ENCODE data around the gene ABI3. TPM values are rescaled to one million over a fixed set of nuclear protein-coding genes. Genes with fewer than 3 reads are reported as not detected.

The ABI3 gene
- total and polyA plus RNA-seq, 4 donors, result 4.7 to 8.8 (median 5.5) TPM

GRCh38 chr17:49224198-49224996, 13.9 kb downstream of the ABI3 start (continued):
- TF ChIP-seq REST (IDR thresholded peaks at IDR 0.05), result no peak

GRCh38 chr17:49224997-49225337, 14.5 kb downstream of the ABI3 start:
- Histone ChIP-seq H3K9ac (ENCODE audit: low read depth in 1 of 2, low read length in 2 of 2) (no peak overlapping the region), H3K36me3 (ENCODE audit: control insufficient read depth in 4 of 4, insufficient read depth in 3 of 4, low read depth in 1 of 4, low read length in 3 of 4) (no peaks in the 10 kb centered on the region), H3K9me3 (ENCODE audit: control insufficient read depth in 4 of 4, low read length in 3 of 4) (no peaks in the 10 kb centered on the region), H3K27me3 (ENCODE audit: control insufficient read depth in 4 of 4, insufficient read depth in 4 of 4, low read length in 3 of 4) (no peaks in the 10 kb centered on the region), H3K4me1 (ENCODE audit: control insufficient read depth in 4 of 4, insufficient read depth in 4 of 4, low read length in 3 of 4) (peaks cover 0 to 15% (median 7%) of the 10 kb centered on the region in 4 donors), H3K27ac (ENCODE audit: low read depth in 1 of 2, low read length in 2 of 2) (no peak overlapping the region), H3K4me3 (ENCODE audit: low read depth in 1 of 3, low read length in 3 of 3) (no peak overlapping the region)
- TF ChIP-seq MAX (IDR thresholded peaks at IDR 0.05) (no peak), CTCF (IDR thresholded peaks at IDR 0.05; ENCODE audit: low read depth, low read length, missing input control) (no peak), EGR1 (IDR thresholded peaks at IDR 0.05; ENCODE audit: low read depth in 2 of 2) (no peak), HNF4A (conservative IDR thresholded peaks at IDR 0.05) (no peak), RAD21 (IDR thresholded peaks at IDR 0.05) (no peak), RXRA (IDR thresholded peaks at IDR 0.05) (no peak), ATF3 (IDR thresholded peaks at IDR 0.05) (no peak), REST (IDR thresholded peaks at IDR 0.05) (no peak), SP1 (IDR thresholded peaks at IDR 0.05) (no peak), YY1 (IDR thresholded peaks at IDR 0.05) (no peak), ZBTB33 (IDR thresholded peaks at IDR 0.05) (no peak)
- no peak for DNase-seq (ENCODE audit: low spot score)
- WGBS, result 17% methylated on average over 11 of the region's 11 CpGs
